Esophagus muscularis mucosa (tissue), 4 donors: ENCODE measurements around the gene CMBL. TPM values are rescaled to one million over a fixed set of nuclear protein-coding genes. Genes with fewer than 3 reads are reported as not detected.

Experiments used
- DNase-seq: peaks from one replicate; pipeline ENCODE4 v3.0.0-alpha.2; 2017; ENCODE audit errors: extremely low spot score
- H3K27ac ChIP-seq, 4 donors: fragments of 200-600 bp; sonication (generic); replicated peaks in 1 of 4; 1 replicate in 3 of 4; 2 replicates in 1 of 4; pipeline ENCODE4 v1.5.1; 2016 to 2019; ENCODE audit warnings: mild to moderate bottlenecking in 1 of 4
- H3K27me3 ChIP-seq, 4 donors: fragments of 200-600 bp; sonication (generic); one replicate each; pipeline versions ENCODE4 v1.5.1 to v1.6.0; 2016 to 2019
- H3K36me3 ChIP-seq, 4 donors: fragments of 200-600 bp; sonication (generic); one replicate each; pipeline ENCODE4 v1.5.1; 2016 to 2019
- H3K4me1 ChIP-seq, 4 donors: fragments of 200-600 bp; sonication (generic); one replicate each; pipeline ENCODE4 v1.5.1; 2016 to 2019
- H3K4me3 ChIP-seq, 4 donors: fragments of 200-600 bp; sonication (generic); 1 replicate in 2 of 4; 2 replicates in 2 of 4; pipeline ENCODE4 v1.5.1; 2016 to 2019; ENCODE audit warnings: mild to moderate bottlenecking in 4 of 4, moderate library complexity in 1 of 4
- H3K9me3 ChIP-seq, 4 donors: fragments of 200-600 bp; sonication (generic); 1 replicate in 3 of 4; 2 replicates in 1 of 4; pipeline ENCODE4 v1.5.1; 2016 to 2019
- CTCF ChIP-seq, 3 experiments: fragments of 200-600 bp in 2 of 3; fragments of 450-650 bp in 1 of 3; sonication (generic) in 2 of 3; IDR thresholded peaks; one replicate each; pipeline ENCODE4 v1.5.1; 2017 to 2019; ENCODE audit warnings: antibody characterized with exemption in 3 of 3, mild to moderate bottlenecking in 2 of 3, moderate library complexity in 1 of 3
- EP300 ChIP-seq: sonication (generic); formaldehyde crosslinking; IDR thresholded peaks from one replicate; pipeline ENCODE4 v1.6.1; 2017; ENCODE audit warnings: antibody characterized with exemption
- POLR2A ChIP-seq: fragments of 450-650 bp; IDR thresholded peaks from one replicate; pipeline ENCODE4 v1.6.1; 2017; ENCODE audit warnings: antibody characterized with exemption, moderate library complexity, mild to moderate bottlenecking, low read depth
- POLR2AphosphoS5 ChIP-seq, 2 donors: sonication (generic); formaldehyde crosslinking; IDR thresholded peaks; one replicate each; pipeline ENCODE4 v1.6.1; 2017; ENCODE audit warnings: antibody characterized with exemption in 2 of 2
- WGBS: methylation state at CpG from one replicate; pipeline ENCODE4 v1.1.5; 2018; 5-methylcytosine and 5-hydroxymethylcytosine counted together
- intact Hi-C: fragments of 100-400 bp; cut with DNase I; formaldehyde crosslinking; loops from one replicate; pipeline ENCODE4 v1.15.1; 2023
- total RNA-seq, 4 donors: library from RNA; depleted of rRNA; stranded (reverse); fragments of >200 nt; gene quantifications; one replicate each; pipeline versions ENCODE4 v1.1.0 to v1.2.1, GENCODE V29; 2016

Gene CMBL
- total RNA-seq, 4 donors from 2014 or later = 3.8 to 7.8 (median 5.1) TPM

GRCh38 chr5:10328323-10328722, 20.6 kb upstream of the CMBL start:
- WGBS = 91% methylated on average over 5 of the region's 5 CpGs
- TF ChIP-seq POLR2AphosphoS5 (IDR thresholded peaks at IDR 0.05) = no peak
- no peak for TF ChIP-seq POLR2A
- no peak for TF ChIP-seq CTCF (IDR thresholded peaks at IDR 0.05)
- TF ChIP-seq EP300 = no peak
- intact Hi-C loops = no loop called here
- no peak for DNase-seq
- Histone ChIP-seq H3K36me3 (no peaks in the 10 kb centered on the region), H3K4me1 (peaks cover 44 to 54% (median 50%) of the 10 kb centered on the region in 4 donors), H3K27me3 (no peaks in the 10 kb centered on the region), H3K27ac (no peak overlapping the region), H3K4me3 (no peak overlapping the region), H3K9me3 (no peaks in the 10 kb centered on the region)

- Histone ChIP-seq H3K27ac (no peak overlapping the region), H3K9me3 (no peaks in the 10 kb centered on the region), H3K4me1 (peaks cover 13 to 18% (median 14%) of the 10 kb centered on the region in 4 donors), H3K36me3 (no peaks in the 10 kb centered on the region), H3K27me3 (no peaks in the 10 kb centered on the region), H3K4me3 (no peak overlapping the region)
- intact Hi-C loops = no loop called here
- WGBS = 92% methylated on average over 6 of the region's 6 CpGs
- no peak for DNase-seq
- TF ChIP-seq POLR2AphosphoS5 (IDR thresholded peaks at IDR 0.05) (no peak), CTCF (IDR thresholded peaks at IDR 0.05) (no peak), EP300 (no peak), POLR2A (no peak)
Measured at GRCh38 chr5:10324518-10325370, 17.0 kb upstream of the CMBL start.

- Histone ChIP-seq H3K4me3 (no peak overlapping the region), H3K4me1 (peaks cover 6 to 10% (median 6%) of the 10 kb centered on the region in 4 donors), H3K36me3 (no peaks in the 10 kb centered on the region), H3K27ac (no peak overlapping the region), H3K9me3 (no peaks in the 10 kb centered on the region), H3K27me3 (no peaks in the 10 kb centered on the region)
- DNase-seq = no peak
- WGBS = 82% methylated on average over 6 of the region's 6 CpGs
- intact Hi-C loops = no loop called here
- TF ChIP-seq CTCF (IDR thresholded peaks at IDR 0.05) (no peak), POLR2A (no peak), POLR2AphosphoS5 (IDR thresholded peaks at IDR 0.05) (no peak), EP300 (no peak)
Measured at GRCh38 chr5:10323588-10324488, 16.1 kb upstream of the CMBL start.

- no peak overlapping the region for H3K27ac ChIP-seq
- no peak overlapping the region for H3K4me3 ChIP-seq
- no peaks in the 10 kb centered on the region for H3K36me3 ChIP-seq
- no peaks in the 10 kb centered on the region for H3K27me3 ChIP-seq
- no peak for DNase-seq
- H3K4me1 ChIP-seq = peaks cover 6 to 10% (median 6%) of the 10 kb centered on the region in 4 donors
- intact Hi-C loops = no loop called here
- no peak for TF ChIP-seq CTCF (IDR thresholded peaks at IDR 0.05)
- TF ChIP-seq POLR2A = no peak
- no peak for TF ChIP-seq POLR2AphosphoS5 (IDR thresholded peaks at IDR 0.05)
- no peak for TF ChIP-seq EP300
- H3K9me3 ChIP-seq = no peaks in the 10 kb centered on the region
- WGBS = 89% methylated on average over 9 of the region's 9 CpGs
Measured at GRCh38 chr5:10321882-10322281, 14.2 kb upstream of the CMBL start.
